Breast epithelium (tissue), 4 donors: ENCODE results near the gene KREMEN2. TPM values are rescaled to one million over a fixed set of nuclear protein-coding genes. Genes with fewer than 3 reads are reported as not detected.
A peak's percentile ranks its signal among the peaks of the same experiment; 100 is the strongest.

Experiments
- DNase-seq, 2 donors: peaks; one replicate each; pipeline ENCODE4 v3.0.0-alpha.2; 2019; ENCODE audit warnings: low spot score in 2 of 2
- H3K27ac ChIP-seq, 2 donors: fragments of 200-600 bp; sonication (generic) in 1 of 2; one replicate each; pipeline ENCODE4 v1.5.1; 2016 to 2019; ENCODE audit warnings: mild to moderate bottlenecking in 1 of 2
- H3K27me3 ChIP-seq, 2 donors: fragments of 200-600 bp; sonication (generic) in 1 of 2; one replicate each; pipeline versions ENCODE4 v1.5.1 to v1.6.0; 2017 to 2019; ENCODE audit warnings: control low read depth in 1 of 2, mild to moderate bottlenecking in 1 of 2
- H3K36me3 ChIP-seq: fragments of 200-600 bp; one replicate; pipeline ENCODE4 v1.5.1; 2019
- H3K4me1 ChIP-seq, 2 donors: fragments of 200-600 bp; sonication (generic); one replicate each; pipeline ENCODE4 v1.5.1; 2016 to 2019; ENCODE audit warnings: control low read depth in 1 of 2
- H3K4me3 ChIP-seq, 3 donors: fragments of 200-600 bp; sonication (generic); 1 replicate in 2 of 3; 2 replicates in 1 of 3; pipeline ENCODE4 v1.5.1; 2016 to 2019; ENCODE audit warnings: mild to moderate bottlenecking in 3 of 3, moderate library complexity in 2 of 3
- H3K9me3 ChIP-seq, 2 donors: fragments of 200-600 bp; sonication (generic) in 1 of 2; one replicate each; pipeline ENCODE4 v1.5.1; 2016 to 2019; ENCODE audit warnings: control low read depth in 1 of 2
- POLR2A ChIP-seq: fragments of 450-650 bp; IDR thresholded peaks from one replicate; pipeline ENCODE4 v1.6.1; 2016; ENCODE audit warnings: antibody characterized with exemption, mild to moderate bottlenecking, moderate library complexity
- POLR2AphosphoS5 ChIP-seq, 3 donors: sonication (generic); formaldehyde crosslinking; IDR thresholded peaks; one replicate each; pipeline ENCODE4 v1.6.1; 2017; ENCODE audit warnings: antibody characterized with exemption in 3 of 3
- intact Hi-C: fragments of 100-400 bp; cut with DNase I; formaldehyde crosslinking; loops from one replicate; pipeline ENCODE4 v1.15.1; 2023; ENCODE audit warnings: low total_unique reads
- total RNA-seq, 3 donors: library from RNA; depleted of rRNA; stranded (reverse); fragments of >200 nt; gene quantifications; one replicate each; pipeline ENCODE4 v1.1.0, GENCODE V29; 2016
- TF ChIP-seq, protein P1 (sequence below), 3 donors: fragments of 450-650 bp; IDR thresholded peaks; one replicate each; pipeline ENCODE4 v1.5.1; 2016 to 2017; ENCODE audit warnings: antibody characterized with exemption in 3 of 3, mild to moderate bottlenecking in 3 of 3, moderate library complexity in 3 of 3

KREMEN2 gene
- total RNA-seq, 3 donors from 2014 or later, result 0.33 TPM; not detected in 2

DNA sequence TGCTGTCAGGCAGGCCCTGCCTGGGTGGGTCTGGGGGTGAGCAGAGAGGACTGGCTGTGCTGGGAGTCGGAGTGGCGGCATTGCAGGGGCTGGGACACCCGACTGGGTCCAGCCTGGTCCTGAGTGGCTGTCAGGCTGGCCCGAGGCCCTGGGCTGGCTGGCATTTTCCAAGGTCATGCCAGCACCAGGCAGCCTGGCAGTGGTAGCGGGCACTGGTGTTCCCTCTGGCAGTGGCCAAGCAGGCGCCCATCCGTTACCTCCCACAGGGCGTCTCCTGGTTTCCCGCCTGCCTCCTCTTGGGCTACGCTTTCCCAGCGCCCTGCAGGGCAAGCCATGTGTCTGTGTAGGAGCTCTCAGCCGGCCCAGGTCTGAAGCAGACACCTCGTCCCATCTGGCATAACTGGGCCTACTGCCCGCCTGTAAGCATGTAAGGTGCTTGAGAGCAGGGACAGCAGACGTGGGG lies 21.8 kb downstream of the KREMEN2 start:
- Histone ChIP-seq H3K36me3 (no peaks in the 10 kb centered on the region), H3K27me3 (peaks cover 0 to 3% of the 10 kb centered on the region in 2 donors), H3K4me1 (peaks cover 0 to 6% of the 10 kb centered on the region in 2 donors), H3K4me3 (no peak overlapping the region), H3K9me3 (no peaks in the 10 kb centered on the region), H3K27ac (peak overlapping the region; percentile 44 to 52)
- no peak for TF ChIP-seq POLR2AphosphoS5 (IDR thresholded peaks at IDR 0.05)
- TF ChIP-seq, protein P1, sequence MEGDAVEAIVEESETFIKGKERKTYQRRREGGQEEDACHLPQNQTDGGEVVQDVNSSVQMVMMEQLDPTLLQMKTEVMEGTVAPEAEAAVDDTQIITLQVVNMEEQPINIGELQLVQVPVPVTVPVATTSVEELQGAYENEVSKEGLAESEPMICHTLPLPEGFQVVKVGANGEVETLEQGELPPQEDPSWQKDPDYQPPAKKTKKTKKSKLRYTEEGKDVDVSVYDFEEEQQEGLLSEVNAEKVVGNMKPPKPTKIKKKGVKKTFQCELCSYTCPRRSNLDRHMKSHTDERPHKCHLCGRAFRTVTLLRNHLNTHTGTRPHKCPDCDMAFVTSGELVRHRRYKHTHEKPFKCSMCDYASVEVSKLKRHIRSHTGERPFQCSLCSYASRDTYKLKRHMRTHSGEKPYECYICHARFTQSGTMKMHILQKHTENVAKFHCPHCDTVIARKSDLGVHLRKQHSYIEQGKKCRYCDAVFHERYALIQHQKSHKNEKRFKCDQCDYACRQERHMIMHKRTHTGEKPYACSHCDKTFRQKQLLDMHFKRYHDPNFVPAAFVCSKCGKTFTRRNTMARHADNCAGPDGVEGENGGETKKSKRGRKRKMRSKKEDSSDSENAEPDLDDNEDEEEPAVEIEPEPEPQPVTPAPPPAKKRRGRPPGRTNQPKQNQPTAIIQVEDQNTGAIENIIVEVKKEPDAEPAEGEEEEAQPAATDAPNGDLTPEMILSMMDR (IDR thresholded peaks at IDR 0.05), result no peak
- TF ChIP-seq POLR2A, result no peak
- intact Hi-C loops, result no loop called here
- DNase-seq, result no peak

DNA sequence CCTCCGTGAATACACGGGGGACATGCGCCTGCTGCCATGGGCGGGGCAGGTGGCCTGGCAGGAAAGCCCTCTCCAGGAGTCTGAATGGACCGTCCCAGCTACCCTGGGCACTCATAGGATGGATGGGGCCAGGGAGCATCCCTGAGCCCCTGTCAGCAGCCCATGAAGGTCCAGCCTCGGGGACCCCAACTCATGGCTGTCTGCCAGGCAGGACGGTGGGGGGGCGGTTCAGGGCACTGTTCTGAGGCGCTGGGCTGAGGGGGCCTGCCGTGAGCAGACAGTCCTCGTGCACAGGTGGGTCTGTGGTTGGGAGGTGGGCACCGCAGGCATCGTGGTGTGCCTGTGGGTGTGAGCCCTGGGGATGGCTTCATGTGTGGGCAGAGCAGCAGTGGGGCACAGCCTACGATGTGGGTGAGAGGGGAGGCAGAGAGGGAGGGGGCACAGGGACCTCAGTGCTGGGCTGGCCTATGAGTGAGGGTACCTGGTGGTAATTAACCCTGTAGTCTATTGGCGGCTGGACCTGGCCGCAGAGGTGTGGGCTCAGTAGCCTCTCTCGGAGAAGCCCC lies 22.6 kb downstream of the KREMEN2 start:
- H3K4me3 ChIP-seq, result no peak overlapping the region
- peaks cover 0 to 3% of the 10 kb centered on the region in 2 donors for H3K27me3 ChIP-seq
- TF ChIP-seq POLR2AphosphoS5 (IDR thresholded peaks at IDR 0.05) (no peak), POLR2A (no peak)
- TF ChIP-seq, protein P1 (IDR thresholded peaks at IDR 0.05), result no peak
- H3K9me3 ChIP-seq, result no peaks in the 10 kb centered on the region
- peaks cover 0 to 6% of the 10 kb centered on the region in 2 donors for H3K4me1 ChIP-seq
- intact Hi-C loops, result no loop called here
- no peak overlapping the region for H3K27ac ChIP-seq
- H3K36me3 ChIP-seq, result no peaks in the 10 kb centered on the region
- no peak for DNase-seq

DNA sequence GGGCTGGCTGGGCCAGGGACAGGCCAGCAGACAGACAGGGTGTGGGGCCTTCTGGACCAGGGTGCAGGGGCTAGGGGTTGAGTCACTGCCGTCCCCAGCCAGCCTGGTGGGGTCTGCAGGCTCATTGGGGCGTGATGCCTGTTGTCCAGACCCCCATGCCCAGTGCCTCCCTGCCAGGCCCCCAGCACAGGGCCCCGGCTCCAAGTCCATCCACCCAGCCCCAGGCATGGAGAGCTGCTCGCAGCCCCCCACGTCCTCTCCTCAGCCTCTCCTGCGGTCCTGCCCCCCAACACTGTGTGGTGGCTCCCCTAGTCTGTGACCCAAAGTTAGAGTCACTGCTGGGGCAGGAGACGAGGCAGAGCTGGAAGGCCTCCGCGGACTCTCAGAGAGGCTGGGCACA lies 23.2 kb downstream of the KREMEN2 start:
- H3K36me3 ChIP-seq, result no peaks in the 10 kb centered on the region
- peaks cover 0 to 3% of the 10 kb centered on the region in 2 donors for H3K27me3 ChIP-seq
- no peak for DNase-seq
- H3K4me1 ChIP-seq, result peaks cover 0 to 6% of the 10 kb centered on the region in 2 donors
- no peak overlapping the region for H3K4me3 ChIP-seq
- no peak overlapping the region for H3K27ac ChIP-seq
- intact Hi-C loops, result no loop called here
- no peaks in the 10 kb centered on the region for H3K9me3 ChIP-seq
- TF ChIP-seq POLR2AphosphoS5 (IDR thresholded peaks at IDR 0.05), result no peak
- TF ChIP-seq POLR2A, result no peak
- TF ChIP-seq, protein P1 (IDR thresholded peaks at IDR 0.05), result no peak

DNA sequence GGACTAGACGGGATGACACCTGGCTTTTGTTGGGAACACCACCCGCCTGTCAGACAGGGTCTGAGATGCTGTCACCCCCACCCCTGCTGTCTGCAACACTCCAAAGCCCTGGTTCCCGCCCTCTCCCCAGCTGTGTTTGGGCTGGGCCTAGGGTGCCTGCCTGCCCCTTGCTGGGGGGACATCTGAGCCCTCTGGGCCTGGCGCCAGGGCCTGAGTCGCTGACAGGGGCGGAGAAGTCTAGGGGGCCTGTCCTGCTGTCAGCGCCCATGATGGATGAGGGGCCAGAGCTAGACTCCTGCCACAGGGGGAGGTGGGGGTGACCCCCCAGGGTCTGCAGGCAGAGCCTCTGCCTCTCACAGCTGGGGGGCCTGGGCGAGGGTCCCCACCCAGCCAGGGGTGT lies 23.8 kb downstream of the KREMEN2 start:
- Histone ChIP-seq H3K4me1 (peaks cover 0 to 6% of the 10 kb centered on the region in 2 donors), H3K27ac (no peak overlapping the region), H3K27me3 (peaks cover 0 to 3% of the 10 kb centered on the region in 2 donors), H3K36me3 (no peaks in the 10 kb centered on the region), H3K4me3 (no peak overlapping the region), H3K9me3 (no peaks in the 10 kb centered on the region)
- DNase-seq, result no peak
- intact Hi-C loops, result no loop called here
- TF ChIP-seq POLR2A (no peak), POLR2AphosphoS5 (IDR thresholded peaks at IDR 0.05) (no peak)
- TF ChIP-seq, protein P1 (IDR thresholded peaks at IDR 0.05), result no peak

DNA sequence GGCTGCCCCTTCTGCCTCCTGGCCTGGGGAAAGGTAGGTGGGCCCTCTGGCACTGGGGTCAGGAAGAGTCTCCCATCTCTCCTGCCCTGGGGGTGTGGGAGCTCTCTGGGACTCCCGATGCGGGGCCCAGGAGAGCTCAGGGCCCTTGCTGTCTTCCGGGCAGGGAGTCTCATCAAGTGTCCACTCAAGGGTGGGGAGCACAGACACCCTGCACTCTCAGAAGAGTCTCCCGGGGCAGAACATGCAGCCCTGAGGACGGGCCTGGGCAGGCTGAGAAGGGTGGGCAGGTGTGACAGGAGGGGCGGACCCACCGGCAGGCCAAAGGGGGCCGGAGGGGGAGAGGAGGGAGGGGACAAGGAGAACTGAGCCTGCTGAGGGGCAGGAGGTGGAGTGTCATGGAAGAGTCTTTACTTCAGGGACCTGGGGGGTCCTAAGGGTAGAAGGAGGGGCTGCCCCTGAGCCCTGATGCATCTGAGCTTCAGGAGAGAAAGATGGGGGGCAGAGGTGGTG lies 24.6 kb downstream of the KREMEN2 start:
- peaks cover 0 to 4% of the 10 kb centered on the region in 2 donors for H3K4me1 ChIP-seq
- intact Hi-C loops, result no loop called here
- no peak for DNase-seq
- H3K36me3 ChIP-seq, result no peaks in the 10 kb centered on the region
- TF ChIP-seq POLR2A, result no peak
- peaks cover 0 to 3% of the 10 kb centered on the region in 2 donors for H3K27me3 ChIP-seq
- H3K9me3 ChIP-seq, result no peaks in the 10 kb centered on the region
- no peak overlapping the region for H3K4me3 ChIP-seq
- no peak overlapping the region for H3K27ac ChIP-seq
